Nephron (organoid): ENCODE data around the gene SIDT1.
"Not testable (repeated sequence)": the region's sequence is repeated elsewhere in the genome, so short reads cannot be mapped to it uniquely, and the experiment has no call there.

Source experiments
- H3K27ac Mint-ChIP-seq, 3 experiments: 2 replicates each; pipeline ENCODE4 v1.8.0; 2020; ENCODE audit warnings: mixed read lengths in 3 of 3, mild to moderate bottlenecking in 2 of 3, moderate library complexity in 1 of 3
- H3K27me3 Mint-ChIP-seq: 2 replicates; pipeline ENCODE4 v1.8.0; 2021; ENCODE audit warnings: low read depth, mild to moderate bottlenecking, moderate library complexity, mixed read lengths
- H3K36me3 Mint-ChIP-seq: 2 replicates; pipeline ENCODE4 v1.8.0; 2020; ENCODE audit warnings: low read depth, mixed read lengths
- H3K4me1 Mint-ChIP-seq: 2 replicates; pipeline ENCODE4 v1.8.0; 2020; ENCODE audit warnings: mixed read lengths
- H3K4me3 Mint-ChIP-seq, 3 experiments: 2 replicates each; pipeline ENCODE4 v1.8.0; 2020; ENCODE audit warnings: mild to moderate bottlenecking in 3 of 3, mixed read lengths in 3 of 3, moderate library complexity in 2 of 3
- H3K9me3 Mint-ChIP-seq: 2 replicates; pipeline ENCODE4 v1.8.0; 2020; ENCODE audit warnings: mixed read lengths
- CTCF ChIP-seq, 3 experiments: fragments of 200-600 bp; sonication (generic); IDR thresholded peaks; one replicate each; pipeline ENCODE4 v1.5.0; 2021; ENCODE audit warnings: antibody characterized with exemption in 3 of 3; ENCODE audit not compliant: unreplicated experiment in 3 of 3

The SIDT1 gene

GRCh38 chr3:113629584-113630421, 97.4 kb downstream of the SIDT1 start:
- H3K27ac Mint-ChIP-seq: peak overlapping the region; percentile 90 to 94 (median 93)
- H3K36me3 Mint-ChIP-seq: no peaks in the 10 kb centered on the region
- H3K27me3 Mint-ChIP-seq: peaks cover 3% of the 10 kb centered on the region
- H3K4me1 Mint-ChIP-seq: peaks cover 38% of the 10 kb centered on the region
- H3K9me3 Mint-ChIP-seq: no peaks in the 10 kb centered on the region
- TF ChIP-seq CTCF (IDR thresholded peaks at IDR 0.05; ENCODE audit: unreplicated experiment in 3 of 3): no peak
- H3K4me3 Mint-ChIP-seq: peak overlapping the region in 2 of 3 experiments; percentile 2 to 61

DNA sequence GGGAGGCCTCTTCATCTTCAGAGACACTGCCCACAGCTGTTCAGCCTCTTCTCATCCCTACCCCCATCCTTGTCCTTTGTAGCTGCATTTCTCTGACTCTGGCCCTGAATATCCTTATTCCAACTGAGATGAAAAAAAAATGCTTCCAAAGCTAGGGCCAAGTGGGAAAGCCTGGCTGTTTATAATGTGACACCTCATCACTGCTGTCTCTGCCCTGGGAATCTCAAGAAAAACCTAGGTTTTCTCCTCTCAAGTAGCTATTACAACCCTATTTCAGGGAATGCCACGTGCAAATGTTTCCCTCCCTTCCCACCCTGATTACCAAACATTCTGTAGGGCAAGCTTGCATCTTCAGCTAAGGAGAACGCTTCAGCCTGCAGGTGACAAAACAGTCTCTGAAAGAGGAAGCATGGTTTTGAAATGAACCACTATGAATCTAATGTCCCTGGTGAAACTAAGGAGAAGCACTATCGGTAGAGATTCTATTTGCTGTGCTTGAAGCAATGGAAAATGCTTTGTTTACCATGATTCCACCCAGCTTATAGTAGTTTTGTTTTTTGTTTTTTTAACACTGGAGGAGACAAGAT, 98.7 kb downstream of the SIDT1 start:
- H3K27me3 Mint-ChIP-seq: peaks cover 3% of the 10 kb centered on the region
- peak overlapping the region; percentile 90 to 94 (median 93) for H3K27ac Mint-ChIP-seq
- H3K4me1 Mint-ChIP-seq: peaks cover 38% of the 10 kb centered on the region
- no peaks in the 10 kb centered on the region for H3K9me3 Mint-ChIP-seq
- no peak for TF ChIP-seq CTCF (IDR thresholded peaks at IDR 0.05; ENCODE audit: unreplicated experiment in 3 of 3)
- H3K4me3 Mint-ChIP-seq: peak overlapping the region in 1 of 3 experiments; percentile 8
- H3K36me3 Mint-ChIP-seq: no peaks in the 10 kb centered on the region

- Mint-ChIP-seq H3K27ac (peak overlapping the region; percentile 90 to 94 (median 93)), H3K4me1 (peaks cover 38% of the 10 kb centered on the region), H3K9me3 (no peaks in the 10 kb centered on the region), H3K36me3 (no peaks in the 10 kb centered on the region), H3K4me3 (no peak overlapping the region), H3K27me3 (peaks cover 2% of the 10 kb centered on the region)
- no peak for TF ChIP-seq CTCF (IDR thresholded peaks at IDR 0.05; ENCODE audit: unreplicated experiment in 3 of 3)
Measured at GRCh38 chr3:113631573-113631972, 99.2 kb downstream of the SIDT1 start.

- H3K9me3 Mint-ChIP-seq: no peaks in the 10 kb centered on the region
- no peak overlapping the region for H3K27ac Mint-ChIP-seq
- H3K36me3 Mint-ChIP-seq: no peaks in the 10 kb centered on the region
- TF ChIP-seq CTCF (IDR thresholded peaks at IDR 0.05; ENCODE audit: unreplicated experiment in 3 of 3): no peak
- H3K27me3 Mint-ChIP-seq: no peaks in the 10 kb centered on the region
- H3K4me1 Mint-ChIP-seq: peaks cover 23% of the 10 kb centered on the region
- H3K4me3 Mint-ChIP-seq: no peak overlapping the region
Measured at GRCh38 chr3:113634782-113635474, 102.6 kb downstream of the SIDT1 start.

GRCh38 chr3:113636034-113636433, 103.7 kb downstream of the SIDT1 start:
- not testable (repeated sequence) for H3K27me3 Mint-ChIP-seq, H3K9me3 Mint-ChIP-seq, H3K27ac Mint-ChIP-seq, H3K4me3 Mint-ChIP-seq, H3K36me3 Mint-ChIP-seq
- peaks cover 12% of the 10 kb centered on the region for H3K4me1 Mint-ChIP-seq

DNA sequence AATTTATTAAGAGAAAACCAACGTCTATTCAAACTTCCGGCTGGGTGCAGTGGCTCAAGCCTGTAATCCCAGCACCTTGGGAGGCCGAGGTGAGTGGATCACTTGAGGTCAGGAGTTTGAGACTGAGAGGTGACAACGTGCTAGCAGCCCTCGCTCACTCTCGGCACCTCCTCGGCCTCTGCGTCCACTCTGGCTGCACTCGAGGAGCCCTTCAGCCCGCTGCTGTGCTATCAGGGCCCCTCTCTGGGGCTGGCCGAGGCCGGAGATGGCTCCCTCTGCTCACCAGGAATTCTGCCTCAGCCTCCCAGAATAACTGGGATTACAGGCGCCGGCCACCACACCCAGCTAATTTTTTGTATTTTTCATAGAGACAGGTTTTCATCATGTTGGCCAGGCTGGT, 105.4 kb downstream of the SIDT1 start:
- H3K27me3 Mint-ChIP-seq: no peaks in the 10 kb centered on the region
- H3K27ac Mint-ChIP-seq: no peak overlapping the region
- TF ChIP-seq CTCF (IDR thresholded peaks at IDR 0.05; ENCODE audit: unreplicated experiment in 3 of 3): no peak
- H3K4me3 Mint-ChIP-seq: no peak overlapping the region
- no peaks in the 10 kb centered on the region for H3K4me1 Mint-ChIP-seq
- no peaks in the 10 kb centered on the region for H3K9me3 Mint-ChIP-seq
- no peaks in the 10 kb centered on the region for H3K36me3 Mint-ChIP-seq
